Fibroblast of skin of right biceps (primary cell): ENCODE data around the gene GRIN3A.
A peak's percentile ranks its signal among the peaks of the same experiment; 100 is the strongest.
"Not testable (repeated sequence)": the region's sequence is repeated elsewhere in the genome, so short reads cannot be mapped to it uniquely, and the experiment has no call there.

Experiments used
- DNase-seq: peaks from one replicate; pipeline ENCODE4 v3.0.0-alpha.2; 2013

The GRIN3A gene

DNA sequence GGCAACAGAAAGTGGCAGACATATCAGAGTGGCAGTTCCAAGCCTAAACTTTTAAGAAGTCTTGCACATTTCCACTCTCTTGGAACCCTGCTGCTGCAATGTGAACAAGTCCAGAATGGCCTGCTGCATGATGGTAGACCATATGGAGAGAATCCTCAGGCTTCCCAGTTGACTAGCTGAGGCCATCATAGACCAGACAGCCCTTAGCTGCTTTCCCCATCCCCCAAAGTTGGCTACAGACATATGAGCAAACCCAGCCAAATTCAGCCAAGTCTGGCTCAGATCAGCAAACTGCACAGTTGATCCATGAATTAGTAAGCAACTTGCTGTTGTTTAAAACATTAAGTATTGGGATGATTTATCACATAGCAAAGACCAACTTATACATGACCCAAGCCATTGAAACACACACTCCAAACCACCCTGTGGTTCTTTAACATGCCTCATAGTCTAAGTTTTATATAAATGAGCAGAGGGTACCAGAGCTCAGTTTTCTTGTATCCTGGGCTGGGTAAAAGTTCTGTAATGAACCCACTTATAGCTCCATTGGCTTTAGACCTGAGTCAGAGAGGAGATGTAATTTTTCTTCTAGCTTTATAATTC lies 163.6 kb downstream of the GRIN3A start:
- DNase-seq, result no peak

DNA sequence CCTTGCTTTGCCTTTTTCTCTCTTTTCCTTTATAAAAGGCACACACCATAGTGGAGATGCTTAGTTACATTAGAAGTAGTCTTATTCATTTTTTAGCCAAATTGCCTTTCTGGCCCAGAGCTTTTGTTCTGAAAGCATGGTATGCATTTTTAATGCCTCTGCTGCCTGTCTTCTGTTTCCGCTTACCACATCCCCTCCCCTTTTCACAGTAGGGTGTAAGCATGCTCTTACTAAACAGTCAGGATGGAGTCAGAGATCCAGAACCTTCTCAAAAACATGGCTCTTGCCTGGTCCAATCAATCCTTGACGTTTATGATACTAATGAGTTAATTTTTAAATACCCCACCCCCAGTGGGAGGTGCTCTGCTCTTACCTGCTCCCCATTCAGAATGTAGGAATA lies 166.1 kb downstream of the GRIN3A start:
- no peak for DNase-seq

DNA sequence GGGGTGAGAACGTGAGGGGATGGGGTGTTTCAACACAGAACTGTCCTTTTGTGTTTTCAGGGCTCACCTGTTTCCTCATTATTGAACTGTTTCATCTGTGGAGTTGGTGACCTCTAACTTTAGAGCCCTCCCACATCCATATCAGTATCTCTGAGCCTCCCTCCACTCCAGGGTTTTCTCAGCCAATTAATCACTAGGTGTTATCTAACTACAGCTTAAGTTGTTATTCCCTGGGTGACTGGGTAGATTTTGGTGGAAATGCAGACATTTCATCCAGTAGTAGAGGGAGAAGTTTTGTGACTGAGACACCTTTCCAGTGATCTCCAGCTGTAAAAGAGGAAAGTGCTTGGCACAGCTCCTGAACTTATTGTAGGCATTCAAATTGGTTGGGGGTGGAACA lies 167.3 kb downstream of the GRIN3A start:
- no peak for DNase-seq

DNA sequence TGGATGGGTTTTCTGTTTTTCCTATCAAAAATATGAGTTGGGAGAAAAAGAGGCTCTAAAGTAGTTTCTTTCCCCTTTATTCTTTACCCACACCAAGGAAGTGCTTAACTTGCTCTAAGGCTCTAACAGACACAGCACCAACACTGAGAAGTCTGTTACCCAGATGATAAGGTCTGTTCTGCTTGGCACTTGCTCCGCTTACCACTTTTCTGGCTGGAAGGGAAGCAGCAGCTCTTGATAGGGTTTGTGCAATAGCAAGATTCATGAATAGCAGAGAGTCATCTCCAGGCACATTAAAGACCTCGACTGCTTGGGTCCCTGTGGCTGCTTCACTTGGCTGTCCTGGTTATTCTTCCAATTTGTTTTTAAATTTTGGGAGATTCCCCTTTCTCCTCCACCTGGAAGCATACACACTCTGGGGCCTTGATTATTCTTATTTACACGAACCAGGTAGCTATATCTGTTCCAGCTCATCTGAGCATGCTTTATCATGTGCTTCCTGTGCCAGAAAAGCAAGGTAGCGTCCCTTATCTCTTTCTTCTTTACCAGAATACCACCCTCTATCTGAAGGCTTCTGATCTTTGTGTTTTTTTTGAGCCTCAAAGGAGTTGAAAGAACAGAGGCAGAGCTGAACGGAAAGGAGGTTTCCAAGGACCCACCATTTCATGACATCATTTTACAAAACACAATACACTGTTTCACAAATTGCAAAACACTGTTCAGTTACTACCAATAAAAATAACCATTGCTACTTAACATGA lies 168.5 kb downstream of the GRIN3A start:
- no peak for DNase-seq

DNA sequence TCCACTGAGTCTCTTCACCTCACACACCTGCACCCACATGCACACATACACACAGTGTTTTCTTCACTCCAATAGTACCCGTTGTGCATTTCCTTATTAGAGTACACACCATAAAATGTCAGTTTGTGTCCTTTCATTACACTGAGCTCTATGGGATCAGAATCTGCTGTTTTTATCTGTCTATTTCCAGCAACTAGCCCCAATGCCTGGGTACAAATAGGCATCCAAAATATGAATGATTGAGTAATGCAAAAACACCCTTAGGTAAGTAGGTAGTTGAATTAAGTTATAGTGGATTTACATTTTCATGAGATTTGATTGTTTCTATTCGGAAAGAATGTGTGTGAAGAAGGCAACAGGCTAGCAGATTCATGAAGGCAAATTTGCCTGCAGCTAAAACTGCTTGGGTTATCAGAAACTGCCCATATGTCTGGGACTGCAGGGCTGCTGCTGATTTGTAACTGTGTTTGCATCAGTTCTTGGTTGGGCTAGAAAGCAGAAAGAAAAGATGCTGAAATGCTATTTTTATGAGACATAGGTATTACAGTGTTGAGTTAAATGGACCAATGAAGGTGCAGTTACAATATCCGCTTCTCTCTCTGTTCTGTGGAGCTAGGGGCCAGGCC lies 170.6 kb downstream of the GRIN3A start:
- DNase-seq, result no peak

DNA sequence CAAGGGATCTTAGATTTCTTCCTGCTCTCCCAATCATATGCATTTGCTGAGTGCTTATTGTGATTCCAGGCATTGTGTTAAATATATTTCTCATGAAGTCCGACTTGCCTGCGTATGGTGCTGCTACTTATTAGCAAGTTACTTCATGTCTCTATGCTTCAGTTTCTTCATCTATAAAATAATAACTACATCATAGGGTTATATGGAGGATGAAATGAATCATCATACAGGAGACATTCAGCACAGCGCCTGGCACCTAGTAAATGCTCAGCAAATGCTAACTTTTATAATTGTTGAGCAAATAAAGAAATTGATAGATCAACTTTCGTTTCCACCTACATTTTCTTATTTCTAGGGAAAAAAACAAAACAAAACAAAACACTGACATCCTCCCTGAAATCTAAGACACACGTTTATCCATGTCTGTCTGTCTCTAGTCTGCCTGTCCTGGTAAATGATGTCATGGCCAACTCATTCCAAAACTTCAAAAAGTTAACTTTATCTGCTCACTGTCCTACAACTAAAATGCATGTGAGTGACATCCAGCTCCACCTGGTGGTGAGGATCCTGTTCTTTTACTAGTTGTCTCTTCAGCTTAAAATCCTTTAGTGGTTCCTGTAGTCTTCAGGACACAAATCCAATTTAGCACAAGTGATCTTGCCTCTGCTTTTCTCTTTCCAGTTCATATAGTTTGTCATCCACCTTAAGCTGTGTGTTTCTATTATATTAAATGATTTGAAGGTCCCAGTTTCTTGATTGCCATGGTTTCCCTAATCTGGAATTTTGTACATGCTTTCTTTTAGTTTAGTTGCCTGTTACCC lies 171.3 kb downstream of the GRIN3A start:
- peak; percentile 53 for DNase-seq

DNA sequence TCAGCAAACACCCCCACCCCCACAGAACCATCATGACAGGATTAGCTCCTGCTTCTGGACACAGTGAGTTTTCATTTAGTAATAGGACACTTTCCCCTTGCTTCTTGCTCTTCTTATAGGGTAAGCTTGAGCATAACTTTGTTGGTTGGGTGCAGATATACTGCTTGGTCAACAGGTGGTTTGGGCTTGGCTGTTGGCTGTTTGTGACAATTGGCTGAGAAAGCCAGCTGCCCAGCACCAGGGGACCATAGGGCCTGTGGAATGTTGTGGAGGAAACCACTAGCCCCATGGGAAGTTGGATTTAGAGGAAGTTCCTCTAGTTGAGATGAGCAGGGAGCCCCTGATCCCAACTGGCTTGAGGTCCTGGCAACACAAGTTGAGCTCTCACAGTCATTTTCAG lies 174.2 kb downstream of the GRIN3A start:
- no peak for DNase-seq

DNA sequence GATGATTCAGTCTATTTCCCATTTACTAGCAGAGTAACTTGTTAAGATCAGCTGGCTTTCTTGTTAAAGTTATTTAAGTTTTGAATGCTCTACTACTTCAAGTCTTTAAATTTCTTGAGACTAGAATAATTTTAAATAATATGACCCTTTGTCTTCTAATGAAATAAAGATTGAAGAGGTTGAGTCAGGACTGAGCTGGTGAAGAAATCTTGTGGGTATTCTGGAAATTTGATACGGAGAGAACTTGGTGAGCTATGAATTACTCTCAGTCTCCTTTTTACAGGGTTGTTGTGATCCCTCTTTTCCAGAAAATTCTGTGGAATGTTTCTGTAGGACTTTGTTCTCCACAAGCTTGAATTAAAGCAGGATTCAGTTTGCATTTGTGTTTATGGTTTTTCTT lies 175.5 kb downstream of the GRIN3A start:
- DNase-seq, result no peak

DNA sequence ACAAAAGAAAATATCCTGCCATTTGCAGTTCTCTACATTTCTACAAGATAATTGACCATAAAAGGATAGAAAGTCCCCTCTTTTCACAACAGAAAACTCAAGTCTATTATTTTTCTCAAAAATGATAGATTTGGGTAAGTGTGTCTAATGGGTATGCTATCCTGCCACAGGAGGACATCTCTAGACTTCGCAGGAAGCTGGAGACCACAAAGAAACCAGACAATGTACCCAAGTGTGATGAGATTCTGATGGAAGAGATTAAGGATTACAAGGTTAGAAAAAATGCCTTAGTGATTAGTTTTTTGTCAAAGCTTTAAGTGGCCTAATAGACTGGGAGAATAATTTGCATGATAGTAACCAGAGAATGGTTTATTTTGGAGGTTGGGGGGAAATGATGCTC lies 176.7 kb downstream of the GRIN3A start:
- DNase-seq, result no peak

DNA sequence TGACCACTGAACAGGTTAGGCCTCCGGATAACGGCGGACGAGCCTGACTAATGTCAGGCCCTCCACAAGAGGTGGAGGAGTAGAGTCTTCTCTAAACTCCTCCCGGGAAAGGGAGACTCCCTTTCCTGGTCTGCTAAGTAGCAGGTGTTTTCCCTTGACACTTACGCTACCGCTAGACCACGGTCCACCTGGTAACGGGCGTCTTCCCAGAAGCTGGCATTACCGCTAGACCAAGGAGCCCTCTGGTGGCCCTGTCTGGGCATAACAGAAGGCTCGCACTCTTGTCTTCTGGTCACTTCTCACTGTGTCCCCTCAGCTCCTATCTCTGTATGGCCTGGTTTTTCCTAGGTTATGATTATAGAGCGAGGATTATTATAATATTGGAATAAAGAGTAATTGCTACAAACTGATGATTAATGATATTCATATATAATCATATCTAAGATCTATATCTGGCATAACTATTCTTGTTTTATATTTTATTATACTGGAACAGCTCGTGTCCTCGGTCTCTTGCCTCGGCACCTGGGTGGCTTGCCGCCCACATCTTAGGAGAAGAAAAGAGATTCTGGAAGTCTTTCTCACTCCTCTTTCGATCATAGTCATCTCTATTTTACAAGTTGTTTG lies 188.9 kb downstream of the GRIN3A start:
- DNase-seq, result not testable (repeated sequence)

DNA sequence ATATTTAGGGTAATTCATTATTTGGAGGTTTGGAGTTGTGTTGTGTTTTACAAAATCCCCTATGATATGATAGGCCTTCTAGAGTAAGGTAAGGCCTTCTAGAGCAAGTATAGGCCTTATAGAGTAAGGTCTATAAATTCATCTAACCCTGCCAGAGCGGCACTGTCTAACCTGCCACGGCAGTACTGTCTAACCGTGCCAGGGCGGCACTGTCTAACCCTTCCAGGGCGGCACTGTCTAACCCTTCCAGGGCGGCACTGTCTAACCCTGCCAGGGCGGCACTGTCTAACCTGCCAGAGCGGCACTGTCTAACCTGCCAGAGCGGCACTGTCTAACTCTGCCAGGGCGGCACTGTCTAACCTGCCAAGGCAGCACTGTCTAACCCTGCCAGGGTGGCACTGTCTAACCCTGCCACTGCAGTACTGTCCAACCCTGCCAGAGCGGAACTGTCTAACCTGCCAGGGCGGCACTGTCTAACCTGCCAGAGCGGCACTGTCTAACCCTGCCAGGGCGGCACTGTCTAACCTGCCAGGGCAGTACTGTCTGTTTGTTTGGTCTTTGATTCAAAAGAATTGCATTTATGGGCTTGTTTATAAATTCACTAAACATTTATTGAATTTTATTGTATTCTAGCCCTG lies 195.2 kb downstream of the GRIN3A start:
- no peak for DNase-seq

DNA sequence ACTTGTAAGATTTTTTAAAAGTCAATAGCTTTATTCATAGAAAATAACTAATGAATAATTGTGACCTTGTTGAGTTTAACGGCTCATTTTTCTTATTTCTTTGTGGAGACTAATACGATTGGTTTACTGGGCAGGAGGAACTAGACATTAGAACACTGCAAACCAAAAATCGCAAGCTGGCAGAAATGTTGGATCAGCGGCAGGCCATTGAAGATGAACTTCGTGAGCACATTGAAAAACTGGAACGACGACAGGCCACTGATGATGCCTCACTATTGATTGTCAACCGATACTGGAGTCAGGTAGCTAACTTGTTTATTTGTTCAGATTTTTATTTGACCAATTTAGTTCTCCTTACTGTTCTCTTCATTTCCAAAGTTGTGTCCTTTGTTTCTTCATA lies 198.4 kb downstream of the GRIN3A start:
- DNase-seq, result no peak

DNA sequence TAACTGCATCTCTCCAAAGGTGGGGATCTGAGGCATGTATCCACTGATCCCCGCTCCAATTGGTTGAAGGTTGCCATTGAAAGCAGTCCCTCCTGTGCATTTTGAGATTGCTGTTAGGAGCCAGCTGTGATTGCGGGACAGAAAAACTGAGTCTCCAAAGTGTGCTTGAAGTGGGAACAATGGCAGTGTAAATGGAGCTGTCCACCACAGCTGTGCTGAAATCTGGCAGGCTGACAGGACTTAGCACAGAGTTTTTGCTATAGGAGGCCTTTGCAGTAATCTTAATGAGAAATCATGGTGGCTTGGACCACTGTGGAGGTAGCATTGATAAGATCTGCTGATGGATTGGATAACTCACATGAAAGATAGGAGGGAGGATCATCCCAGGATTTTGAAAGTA lies 201.5 kb downstream of the GRIN3A start:
- DNase-seq, result peak; percentile 34

DNA sequence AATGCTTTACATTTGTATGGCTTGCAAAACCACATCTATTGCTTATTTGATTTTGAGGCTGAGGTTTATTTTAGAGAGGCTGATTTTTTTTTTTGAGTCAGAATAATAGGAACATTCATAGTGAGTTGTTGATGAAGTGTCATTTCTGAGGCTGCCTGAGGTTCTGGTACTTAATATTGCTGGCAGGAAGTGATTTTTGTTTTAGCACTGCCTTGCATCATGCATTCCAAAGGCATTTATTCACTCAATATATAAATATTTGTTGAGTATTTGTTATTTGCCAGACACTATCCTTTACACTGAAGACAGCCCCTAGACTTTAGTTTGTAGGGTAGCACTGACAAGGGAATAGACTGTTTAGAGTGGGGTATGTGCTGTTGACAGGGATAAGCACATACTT lies 202.1 kb downstream of the GRIN3A start:
- peak; percentile 27 for DNase-seq

DNA sequence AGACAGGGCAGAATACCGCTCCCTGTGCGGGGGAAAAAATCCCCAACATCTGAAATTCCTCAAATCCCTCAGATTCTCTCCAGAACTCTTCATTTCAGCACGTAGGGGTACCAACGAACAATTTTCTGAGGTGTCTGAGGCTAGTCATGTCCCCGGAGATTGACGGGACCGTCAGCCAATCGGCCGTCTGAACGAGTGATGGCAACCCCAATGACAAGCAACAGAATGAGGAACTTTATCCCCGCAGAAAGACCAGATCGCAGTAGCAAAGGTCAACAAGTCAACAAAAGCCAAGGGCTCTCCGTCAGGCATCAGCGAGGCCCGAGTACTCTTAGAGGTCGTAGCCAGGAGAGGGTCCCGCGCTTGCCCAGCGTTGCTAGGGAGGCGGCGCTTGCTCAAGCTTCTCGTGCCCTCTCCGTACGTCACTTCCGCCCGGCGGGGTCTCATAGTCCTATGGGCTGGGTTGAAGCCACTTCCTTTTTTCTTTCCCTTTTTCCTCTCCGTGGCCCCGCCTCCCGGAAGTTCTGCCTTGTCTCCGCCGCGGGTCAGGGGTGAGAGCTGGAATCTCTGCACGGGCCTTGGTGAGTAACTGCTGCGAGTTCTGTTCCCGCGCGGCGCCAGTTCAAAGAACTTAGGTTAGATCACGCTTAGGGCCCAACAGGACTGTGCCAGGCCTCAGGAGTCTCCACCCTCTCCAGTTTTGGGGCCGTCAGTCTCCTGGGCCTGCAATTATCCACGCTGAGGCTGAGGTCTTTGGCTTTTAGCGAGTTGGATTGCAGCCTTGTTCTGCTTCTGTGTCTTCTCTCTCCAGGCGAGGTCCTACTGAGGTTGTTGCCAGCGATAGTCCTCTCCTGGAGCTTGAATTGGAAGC lies 204.9 kb downstream of the GRIN3A start, which contains the start of gene RNF20:
RNF20 (plus strand) TSS at position 520 of the 871 bp plus-strand sequence. CDS start 1,571 bp downstream, outside the sequence.
- peak; percentile 99 for DNase-seq

DNA sequence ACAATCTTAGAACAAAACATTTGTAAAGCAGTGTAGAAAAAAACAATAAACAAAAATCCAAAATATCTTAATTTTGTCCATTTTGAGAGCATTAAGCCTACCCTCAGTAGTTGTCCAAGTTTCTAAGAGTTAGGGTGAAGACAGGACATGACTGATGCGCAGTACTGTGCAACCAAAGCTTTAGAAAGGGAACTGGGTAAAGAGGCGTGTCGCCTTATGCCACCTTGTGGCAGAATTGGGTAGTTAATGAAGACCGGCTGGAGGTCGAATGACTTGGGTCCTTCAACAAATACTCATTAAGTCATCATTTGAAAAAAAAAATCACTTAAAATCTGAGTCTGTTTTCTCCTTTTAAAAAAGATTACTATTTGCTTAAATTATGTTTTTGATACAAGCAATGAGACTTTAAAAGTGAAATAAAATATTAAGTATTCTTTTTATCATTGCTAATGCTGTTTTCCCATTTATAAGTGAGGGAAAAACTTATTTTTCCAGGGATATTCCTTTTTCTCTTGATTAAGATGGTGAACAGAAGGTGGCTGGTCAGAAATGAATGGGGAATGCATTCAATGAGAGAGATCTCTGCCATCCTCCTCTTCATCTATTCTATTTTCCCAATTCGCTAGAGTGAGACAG lies 208.3 kb downstream of the GRIN3A start:
- peak; percentile 76 for DNase-seq

DNA sequence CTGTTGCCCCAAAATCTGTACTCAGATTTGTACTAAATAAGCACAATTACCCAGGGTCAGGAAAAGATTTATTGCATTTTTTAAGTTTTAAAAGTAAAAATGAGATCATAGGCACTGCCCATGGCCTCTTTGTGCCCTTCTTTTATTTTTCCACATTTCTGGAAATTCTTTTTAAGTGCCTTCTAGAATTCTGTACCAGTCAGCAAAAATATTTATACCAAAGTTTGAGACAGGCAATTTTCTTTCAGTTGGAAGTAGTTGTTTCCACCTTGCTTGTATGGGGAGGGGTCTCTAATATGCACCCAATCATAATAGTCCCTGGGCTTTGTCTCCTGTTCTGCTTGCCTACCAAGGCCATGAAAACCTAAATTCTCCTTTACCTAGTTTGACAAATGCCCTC lies 210.4 kb downstream of the GRIN3A start:
- no peak for DNase-seq

DNA sequence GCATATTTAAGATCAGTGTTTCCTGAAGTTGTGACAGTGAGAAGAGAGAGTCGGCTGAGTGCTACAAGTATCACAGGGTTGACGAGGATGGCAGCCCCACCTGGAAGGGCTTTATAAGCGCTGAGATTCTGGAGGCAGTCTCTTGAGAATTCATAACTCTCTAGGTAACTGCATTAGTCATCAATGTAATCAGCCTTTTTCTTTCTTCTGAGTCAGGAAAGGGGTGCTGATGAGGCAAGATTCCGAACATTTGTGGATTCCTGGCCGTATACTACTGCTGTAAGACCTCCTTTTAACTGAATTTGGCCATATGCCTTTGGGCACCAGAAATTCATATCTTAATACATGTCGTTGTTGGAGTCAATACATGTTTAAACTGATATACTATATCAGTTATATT lies 211.4 kb downstream of the GRIN3A start:
- DNase-seq, result peak; percentile 26

DNA sequence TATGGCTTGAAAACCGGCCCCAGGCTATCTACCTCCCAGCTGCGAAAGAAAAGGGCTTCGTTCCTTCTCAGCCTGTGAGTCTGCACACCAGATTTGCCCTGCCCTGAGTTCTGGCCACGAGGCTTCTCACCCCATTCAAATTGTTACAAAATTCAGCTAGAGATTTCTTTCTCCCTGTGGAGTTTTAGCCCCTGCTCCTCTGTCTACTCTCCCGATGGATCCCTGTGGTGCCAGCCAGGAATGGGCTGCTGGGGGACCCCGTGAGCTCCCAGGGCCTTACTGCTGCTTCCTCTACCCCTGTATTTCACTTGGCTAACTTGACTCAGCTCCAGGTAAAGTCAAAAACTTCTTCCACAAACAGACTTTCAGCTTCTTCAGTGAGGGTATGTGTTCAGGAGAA lies 214.1 kb downstream of the GRIN3A start:
- no peak for DNase-seq
